PC-9 (cell line): ENCODE data around the gene COMMD4. TPM values are rescaled to one million over a fixed set of nuclear protein-coding genes. Genes with fewer than 3 reads are reported as not detected.
A peak's percentile ranks its signal among the peaks of the same experiment; 100 is the strongest.

Source experiments
- BruUV-seq: library from RNA; stranded (reverse); fragments of 400-500 nt; replicated peaks from 2 replicates; lab custom pipeline; 2021; lab: Mats Ljungman, UMichigan
- CTCF ChIA-PET: fragments of 300-600 bp; sonication (Branson Sonifier 250); formaldehyde crosslinking; loops from one replicate; lab custom pipeline; 2022; ENCODE audit warnings: antibody characterized with exemption; lab: Charles Lee
- POLR2A ChIA-PET: fragments of 300-600 bp; sonication (Branson Sonifier 250); formaldehyde crosslinking; loops from one replicate; lab custom pipeline; 2022; ENCODE audit warnings: antibody characterized with exemption; ENCODE audit not compliant: unreplicated experiment; lab: Charles Lee
- DNase-seq, 2 experiments: peaks; one replicate each; pipeline versions ENCODE4 v3.0.0 to v3.0.0-alpha.2; 2015 to 2022; ENCODE audit warnings: mixed read lengths in 1 of 2
- H2AFZ ChIP-seq: fragments of 200-600 bp; sonication (generic); 2 replicates; pipeline ENCODE4 v1.8.1; 2017; ENCODE audit warnings: antibody characterized with exemption
- H3F3A ChIP-seq: fragments of 200-600 bp; sonication (generic); 2 replicates; pipeline ENCODE4 v1.8.1; 2017; ENCODE audit warnings: antibody characterized with exemption, mild to moderate bottlenecking, low read depth; ENCODE audit not compliant: insufficient read depth
- H3K27ac ChIP-seq: fragments of 200-600 bp; sonication (generic); 2 replicates; pipeline ENCODE4 v1.6.1; 2016; ENCODE audit warnings: mixed run types
- H3K27me3 ChIP-seq: fragments of 200-600 bp; sonication (generic); 2 replicates; pipeline ENCODE4 v1.6.1; 2016; ENCODE audit warnings: low read depth, mixed run types; ENCODE audit not compliant: insufficient read depth
- H3K36me3 ChIP-seq: fragments of 200-600 bp; sonication (generic); 2 replicates; pipeline ENCODE4 v1.6.1; 2016; ENCODE audit warnings: low read depth, mixed run types
- H3K4me1 ChIP-seq: fragments of 200-600 bp; sonication (generic); replicated peaks from 2 replicates; pipeline ENCODE4 v1.6.1; 2016; ENCODE audit warnings: mixed run types; ENCODE audit not compliant: insufficient read depth
- H3K4me2 ChIP-seq: fragments of 200-600 bp; sonication (generic); 2 replicates; pipeline ENCODE4 v1.6.1; 2017; ENCODE audit warnings: mixed run types
- H3K4me3 ChIP-seq: fragments of 200-600 bp; sonication (generic); 2 replicates; pipeline ENCODE4 v1.6.1; 2016; ENCODE audit warnings: mixed run types
- H3K79me2 ChIP-seq: fragments of 200-600 bp; sonication (generic); 2 replicates; pipeline ENCODE4 v1.6.1; 2017; ENCODE audit warnings: low read depth, mixed run types
- H3K9me2 ChIP-seq: fragments of 200-600 bp; sonication (generic); 2 replicates; pipeline ENCODE4 v1.8.1; 2017; ENCODE audit warnings: mild to moderate bottlenecking; ENCODE audit not compliant: insufficient read depth
- H3K9me3 ChIP-seq: fragments of 200-600 bp; sonication (generic); 2 replicates; pipeline ENCODE4 v1.8.1; 2016; ENCODE audit warnings: low read depth; ENCODE audit not compliant: insufficient read depth
- H4K20me1 ChIP-seq: fragments of 200-600 bp; sonication (generic); 2 replicates; pipeline ENCODE4 v1.8.1; 2017; ENCODE audit not compliant: insufficient read depth
- EZH2 ChIP-seq: fragments of 200-600 bp; sonication (generic); IDR thresholded peaks from 2 replicates; pipeline ENCODE4 v1.8.0; 2017; ENCODE audit warnings: antibody characterized with exemption, low read depth
- intact Hi-C: fragments of 100-400 bp; cut with micrococcal nuclease; formaldehyde crosslinking; loops from one replicate; pipeline ENCODE4 v1.10.0; 2022; ENCODE audit not compliant: unreplicated experiment
- total RNA-seq: library from RNA; stranded (reverse); gene quantifications from 2 replicates; pipeline ENCODE4 v1.2.3, GENCODE V29; 2021
- TF ChIP-seq, protein P1 (sequence below): fragments of 200-600 bp; sonication (generic); conservative IDR thresholded peaks from 2 replicates; pipeline ENCODE4 v1.6.1; 2017; ENCODE audit warnings: mixed run types, antibody characterized with exemption, mild to moderate bottlenecking, moderate library complexity

The COMMD4 gene
- total RNA-seq, 1 experiment from 2014 or later, result 132 TPM

GRCh38 chr15:75367913-75368688 is 32.2 kb downstream of the COMMD4 start, which contains the start of gene MAN2C1:
TSS of gene MAN2C1 (minus strand) at chr15:75368607. CDS start at chr15:75368583, 24 bp downstream.
- POLR2A ChIA-PET, result interaction anchor here (0.5 to 3.1 kb wide), 10 partner anchors 21 to 485 kb away, joined by 3 to 39 read pairs (median 4); partner anchors contain the start of genes SIN3A, SNUPN and SNX33

DNA sequence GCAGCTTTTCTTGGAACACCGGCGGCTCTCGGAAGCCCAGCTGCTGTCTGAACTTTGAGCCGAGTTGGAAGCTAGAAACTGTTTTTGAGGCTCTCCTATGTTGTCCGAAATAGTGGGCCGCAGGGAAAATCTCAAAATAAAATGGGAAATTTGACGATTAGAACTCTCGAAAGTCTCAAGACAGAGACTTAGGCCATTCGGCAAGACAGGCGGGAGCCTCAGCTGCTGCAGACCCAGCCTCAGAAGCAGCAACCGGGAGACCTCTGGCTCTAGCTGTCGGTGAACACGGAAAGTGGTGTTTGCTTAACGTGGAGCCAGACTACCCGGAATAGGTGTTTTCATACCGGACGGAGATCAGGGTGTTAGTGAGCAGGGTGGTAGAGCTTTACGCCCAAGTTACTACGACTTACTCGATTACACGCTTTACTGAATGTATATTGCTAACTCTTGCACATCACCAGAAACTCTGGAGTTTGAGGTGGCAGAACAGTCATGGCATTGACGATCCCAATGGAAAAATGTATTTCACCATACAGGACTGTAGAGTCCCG is 32.9 kb downstream of the COMMD4 start:
- POLR2A ChIA-PET, result interaction anchor here (0.5 to 3.1 kb wide), 6 partner anchors 21 to 455 kb away, joined by 3 to 39 read pairs (median 4); partner anchors contain the start of genes SIN3A and SNX33
- Histone ChIP-seq H3K36me3 (peaks cover 4% of the 10 kb centered on the region; the same call in 1 of the 2 replicates), H3K27me3 (no peaks in the 10 kb centered on the region), H3K4me3 (peak overlapping the region; percentile 63), H3K79me2 (peaks cover 17% of the 10 kb centered on the region), H3K9me2 (no peaks in the 10 kb centered on the region), H3K4me2 (peak overlapping the region; percentile 90), H3F3A (peaks cover 33% of the 10 kb centered on the region), H3K4me1 (peaks cover 25% of the 10 kb centered on the region), H2AFZ (peak overlapping the region; percentile 9; the same call in 1 of the 2 replicates), H4K20me1 (peaks cover 16% of the 10 kb centered on the region; the same call in 1 of the 2 replicates), H3K27ac (peak overlapping the region; percentile 79), H3K9me3 (no peaks in the 10 kb centered on the region)
- intact Hi-C loops, result loop anchor here (2.0 to 5.0 kb wide), 3 partner anchors 84 to 314 kb away; partner anchors contain the start of genes IMP3 and SIN3A
- CTCF ChIA-PET, result interaction anchor here (0.6 to 1.2 kb wide), 7 partner anchors 59 to 778 kb away, joined by 3 to 6 read pairs (median 5); partner anchors contain the start of gene SIN3A
- TF ChIP-seq, protein P1, sequence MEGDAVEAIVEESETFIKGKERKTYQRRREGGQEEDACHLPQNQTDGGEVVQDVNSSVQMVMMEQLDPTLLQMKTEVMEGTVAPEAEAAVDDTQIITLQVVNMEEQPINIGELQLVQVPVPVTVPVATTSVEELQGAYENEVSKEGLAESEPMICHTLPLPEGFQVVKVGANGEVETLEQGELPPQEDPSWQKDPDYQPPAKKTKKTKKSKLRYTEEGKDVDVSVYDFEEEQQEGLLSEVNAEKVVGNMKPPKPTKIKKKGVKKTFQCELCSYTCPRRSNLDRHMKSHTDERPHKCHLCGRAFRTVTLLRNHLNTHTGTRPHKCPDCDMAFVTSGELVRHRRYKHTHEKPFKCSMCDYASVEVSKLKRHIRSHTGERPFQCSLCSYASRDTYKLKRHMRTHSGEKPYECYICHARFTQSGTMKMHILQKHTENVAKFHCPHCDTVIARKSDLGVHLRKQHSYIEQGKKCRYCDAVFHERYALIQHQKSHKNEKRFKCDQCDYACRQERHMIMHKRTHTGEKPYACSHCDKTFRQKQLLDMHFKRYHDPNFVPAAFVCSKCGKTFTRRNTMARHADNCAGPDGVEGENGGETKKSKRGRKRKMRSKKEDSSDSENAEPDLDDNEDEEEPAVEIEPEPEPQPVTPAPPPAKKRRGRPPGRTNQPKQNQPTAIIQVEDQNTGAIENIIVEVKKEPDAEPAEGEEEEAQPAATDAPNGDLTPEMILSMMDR, result no peak
- no peak for TF ChIP-seq EZH2
- DNase-seq, result no peak
- TSS peak; percentile 78 for BruUV-seq

More at GRCh38 chr15:75367913-75368688, 32.2 kb downstream of the COMMD4 start, which contains the start of gene MAN2C1:
- H3F3A ChIP-seq, result peaks cover 33% of the 10 kb centered on the region
- H2AFZ ChIP-seq, result peak within 1 kb of the TSS; percentile 65
- H3K27me3 ChIP-seq, result no peaks in the 10 kb centered on the region
- no TSS peak for BruUV-seq
- H3K4me3 ChIP-seq, result peak within 1 kb of the TSS; percentile 63
- peak within 1 kb of the TSS; percentile 90 for H3K4me2 ChIP-seq
- H3K36me3 ChIP-seq, result peaks cover 4% of the 10 kb centered on the region; the same call in 1 of the 2 replicates
- intact Hi-C loops, result loop anchor here (2.0 to 5.0 kb wide), 3 partner anchors 84 to 315 kb away; partner anchors contain the start of genes IMP3 and SIN3A
- H4K20me1 ChIP-seq, result peaks cover 9% of the 10 kb centered on the region; the same call in 1 of the 2 replicates
- H3K9me3 ChIP-seq, result no peaks in the 10 kb centered on the region
- H3K79me2 ChIP-seq, result peaks cover 16% of the 10 kb centered on the region
- peaks cover 25% of the 10 kb centered on the region for H3K4me1 ChIP-seq
- DNase-seq, result peak; percentile 93 to 97
- no peak for TF ChIP-seq EZH2
- TF ChIP-seq, protein P1, result no peak; the same call in 1 of the 2 replicates
- H3K9me2 ChIP-seq, result no peaks in the 10 kb centered on the region
- CTCF ChIA-PET, result interaction anchor here (0.6 to 1.2 kb wide), 15 partner anchors 22 to 536 kb away, joined by 3 to 6 read pairs (median 4); partner anchors contain the start of genes IMP3 and SIN3A
- H3K27ac ChIP-seq, result peak within 1 kb of the TSS; percentile 79
